ENCODE results near the gene TNFAIP3.

DNA sequence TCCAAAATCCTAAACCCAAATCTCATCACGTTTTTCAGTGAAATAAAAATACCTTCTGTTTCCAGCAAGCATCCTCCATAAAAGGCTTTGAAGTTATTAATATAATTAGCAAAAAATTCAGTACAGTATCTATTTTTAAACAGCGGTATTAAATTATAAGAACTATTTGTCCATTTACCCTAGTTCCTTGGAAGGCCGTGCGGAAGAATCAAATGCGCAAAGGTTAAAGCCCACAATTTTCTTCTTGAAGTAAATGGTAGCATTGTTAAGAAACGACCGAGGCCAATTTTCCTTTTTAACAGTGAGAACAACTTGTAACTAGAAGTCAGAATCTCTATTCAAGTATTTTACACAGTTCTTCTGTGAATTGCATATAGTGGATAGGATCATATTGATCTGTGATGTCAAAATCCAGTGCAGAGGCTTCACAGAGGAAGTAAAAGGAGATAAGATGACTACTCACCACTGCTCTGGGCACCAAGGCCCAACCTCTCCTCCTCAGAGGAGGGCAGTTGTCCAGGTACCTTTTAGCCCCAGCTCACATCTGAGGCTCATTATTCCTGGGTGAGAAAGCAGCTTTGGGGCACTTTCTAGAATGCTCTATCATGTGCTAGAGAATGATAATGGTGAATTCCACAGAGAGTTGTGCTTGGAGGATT, 36.3 kb downstream of the TNFAIP3 start:
- TF ChIP-seq CTCF (conservative IDR thresholded peaks at IDR 0.05 in 1 of 2, IDR thresholded peaks at IDR 0.05 in 1 of 2; ENCODE audit: low read depth in 1 of 2, low read length in 2 of 2) (no peak), EZH2 (IDR thresholded peaks at IDR 0.05; ENCODE audit: low read length, missing control alignments) (no peak)
